ENCODE data around the gene RBBP8. TPM values are rescaled to one million over a fixed set of nuclear protein-coding genes. Genes with fewer than 3 reads are reported as not detected.

RBBP8 gene
- total RNA-seq, 3 donors from 2014 or later = 18.5 to 21.4 (median 20.1) TPM

GRCh38 chr18:22962004-22962403 lies 28.9 kb downstream of the RBBP8 start:
- no peaks in the 10 kb centered on the region for H3K4me1 ChIP-seq (ENCODE audit: low read depth)
- intact Hi-C loops (cut with DNase I, micrococcal nuclease) = no loop called here
- H3K9me3 ChIP-seq = no peaks in the 10 kb centered on the region
- ATAC-seq (no peak), DNase-seq (no peak)
- H3K4me3 ChIP-seq = no peak overlapping the region
- TF ChIP-seq, protein P1, sequence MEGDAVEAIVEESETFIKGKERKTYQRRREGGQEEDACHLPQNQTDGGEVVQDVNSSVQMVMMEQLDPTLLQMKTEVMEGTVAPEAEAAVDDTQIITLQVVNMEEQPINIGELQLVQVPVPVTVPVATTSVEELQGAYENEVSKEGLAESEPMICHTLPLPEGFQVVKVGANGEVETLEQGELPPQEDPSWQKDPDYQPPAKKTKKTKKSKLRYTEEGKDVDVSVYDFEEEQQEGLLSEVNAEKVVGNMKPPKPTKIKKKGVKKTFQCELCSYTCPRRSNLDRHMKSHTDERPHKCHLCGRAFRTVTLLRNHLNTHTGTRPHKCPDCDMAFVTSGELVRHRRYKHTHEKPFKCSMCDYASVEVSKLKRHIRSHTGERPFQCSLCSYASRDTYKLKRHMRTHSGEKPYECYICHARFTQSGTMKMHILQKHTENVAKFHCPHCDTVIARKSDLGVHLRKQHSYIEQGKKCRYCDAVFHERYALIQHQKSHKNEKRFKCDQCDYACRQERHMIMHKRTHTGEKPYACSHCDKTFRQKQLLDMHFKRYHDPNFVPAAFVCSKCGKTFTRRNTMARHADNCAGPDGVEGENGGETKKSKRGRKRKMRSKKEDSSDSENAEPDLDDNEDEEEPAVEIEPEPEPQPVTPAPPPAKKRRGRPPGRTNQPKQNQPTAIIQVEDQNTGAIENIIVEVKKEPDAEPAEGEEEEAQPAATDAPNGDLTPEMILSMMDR (IDR thresholded peaks at IDR 0.05) = no peak
- H3K36me3 ChIP-seq (ENCODE audit: low read depth) = no peaks in the 10 kb centered on the region

- Histone ChIP-seq H3K4me3 (no peak overlapping the region), H3K9me3 (no peaks in the 10 kb centered on the region)
- ATAC-seq = no peak
Observed at GRCh38 chr18:22964116-22964515, 31.0 kb downstream of the RBBP8 start.

DNA sequence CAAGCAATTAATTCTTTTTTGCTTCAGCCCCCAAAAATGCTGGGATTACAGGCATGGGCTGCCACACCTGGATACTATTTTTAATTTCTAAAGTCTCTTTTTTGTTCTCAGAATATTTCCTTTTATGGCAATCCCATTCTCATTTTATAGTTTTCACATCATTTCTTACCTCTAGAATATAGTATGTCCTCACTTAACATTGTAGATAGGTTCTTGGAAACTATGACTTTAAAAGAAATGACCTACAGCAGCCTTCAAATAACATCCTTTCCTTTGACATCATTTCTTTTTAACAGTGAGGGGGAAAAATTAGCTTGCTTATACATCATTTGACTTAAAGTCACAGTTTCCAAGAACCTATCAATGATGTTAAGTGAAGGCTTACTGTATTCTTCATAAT lies 31.6 kb downstream of the RBBP8 start:
- TF ChIP-seq, protein P1 (IDR thresholded peaks at IDR 0.05) = no peak
- H3K4me3 ChIP-seq = no peak overlapping the region
- no peaks in the 10 kb centered on the region for H3K9me3 ChIP-seq
- no peaks in the 10 kb centered on the region for H3K4me1 ChIP-seq (ENCODE audit: low read depth)
- no peak for ATAC-seq
- no peaks in the 10 kb centered on the region for H3K36me3 ChIP-seq (ENCODE audit: low read depth)
- DNase-seq = no peak
- intact Hi-C loops (cut with DNase I, micrococcal nuclease) = no loop called here

More at GRCh38 chr18:22964116-22964515, 31.0 kb downstream of the RBBP8 start:
- no peaks in the 10 kb centered on the region for H3K36me3 ChIP-seq (ENCODE audit: low read depth)
- intact Hi-C loops (cut with DNase I, micrococcal nuclease) = no loop called here
- TF ChIP-seq, protein P1 (IDR thresholded peaks at IDR 0.05) = no peak
- no peaks in the 10 kb centered on the region for H3K4me1 ChIP-seq (ENCODE audit: low read depth)
- DNase-seq = no peak

DNA sequence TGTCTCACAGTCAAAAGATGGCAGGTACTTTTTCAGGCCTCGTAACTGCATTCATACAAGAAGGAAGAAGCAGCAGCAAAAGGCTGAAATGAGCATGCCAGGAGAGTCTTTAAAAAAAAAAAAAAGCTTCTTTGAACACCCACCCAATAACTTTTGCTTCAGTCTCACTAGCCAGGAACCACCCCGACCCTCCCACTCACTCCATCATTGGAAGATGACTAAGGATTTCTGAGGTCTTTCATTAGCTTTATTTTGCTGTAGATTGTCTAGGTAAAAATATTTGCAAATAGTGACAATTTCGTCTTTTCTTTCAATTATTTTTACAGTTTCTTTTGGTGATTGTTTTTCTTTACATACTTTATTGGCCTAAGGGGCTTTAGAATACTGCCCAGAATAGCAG lies 37.9 kb downstream of the RBBP8 start:
- Histone ChIP-seq H3K4me3 (no peak overlapping the region), H3K9me3 (no peaks in the 10 kb centered on the region), H3K4me1 (ENCODE audit: low read depth) (peaks cover 5% of the 10 kb centered on the region), H3K36me3 (ENCODE audit: low read depth) (no peaks in the 10 kb centered on the region)
- ATAC-seq (no peak), DNase-seq (no peak)
- intact Hi-C loops (cut with DNase I, micrococcal nuclease) = no loop called here
- TF ChIP-seq, protein P1 (IDR thresholded peaks at IDR 0.05) = no peak

- ATAC-seq = no peak
Observed at GRCh38 chr18:22974001-22974400, 40.9 kb downstream of the RBBP8 start.

More at GRCh38 chr18:22974001-22974400, 40.9 kb downstream of the RBBP8 start:
- DNase-seq = no peak
- intact Hi-C loops (cut with DNase I, micrococcal nuclease) = no loop called here
- no peaks in the 10 kb centered on the region for H3K9me3 ChIP-seq
- H3K4me3 ChIP-seq = no peak overlapping the region
- H3K4me1 ChIP-seq (ENCODE audit: low read depth) = peaks cover 5% of the 10 kb centered on the region
- TF ChIP-seq, protein P1 (IDR thresholded peaks at IDR 0.05) = no peak
- no peaks in the 10 kb centered on the region for H3K36me3 ChIP-seq (ENCODE audit: low read depth)

All from mucosa of descending colon (tissue), 3 donors.